Loucy (cell line): ENCODE measurements around the gene MAD1L1.

Source experiments
- H2AFZ ChIP-seq: fragments of 200-600 bp; sonication (generic); 2 replicates; pipeline ENCODE4 v1.6.0; 2016; ENCODE audit warnings: antibody characterized with exemption, mild to moderate bottlenecking, low read length, moderate library complexity
- H3F3A ChIP-seq: fragments of 200-600 bp; 2 replicates; pipeline ENCODE4 v1.6.0; 2016; ENCODE audit warnings: antibody characterized with exemption, low read depth, mild to moderate bottlenecking
- H3K27me3 ChIP-seq: fragments of 200-600 bp; sonication (generic); 2 replicates; pipeline ENCODE4 v1.6.1; 2014; ENCODE audit warnings: low read length, mild to moderate bottlenecking; ENCODE audit not compliant: insufficient read depth, poor library complexity, severe bottlenecking
- H3K36me3 ChIP-seq: fragments of 200-600 bp; sonication (generic); 2 replicates; pipeline ENCODE4 v1.6.1; 2016; ENCODE audit warnings: low read length; ENCODE audit not compliant: insufficient read depth
- H3K4me1 ChIP-seq: fragments of 200-600 bp; sonication (generic); 2 replicates; pipeline ENCODE4 v1.5.1; 2014; ENCODE audit warnings: low read length, mild to moderate bottlenecking; ENCODE audit not compliant: insufficient read depth, poor library complexity, severe bottlenecking
- H3K4me2 ChIP-seq: fragments of 200-600 bp; sonication (generic); 2 replicates; pipeline ENCODE4 v1.6.0; 2014; ENCODE audit warnings: antibody characterized with exemption, low read length, low read depth, mild to moderate bottlenecking; ENCODE audit not compliant: poor library complexity, severe bottlenecking
- H3K4me3 ChIP-seq: fragments of 200-600 bp; sonication (generic); 2 replicates; pipeline ENCODE4 v1.5.1; 2014; ENCODE audit warnings: low read length, mild to moderate bottlenecking, mixed read lengths; ENCODE audit not compliant: poor library complexity, severe bottlenecking
- H3K79me2 ChIP-seq: fragments of 200-600 bp; sonication (generic); 2 replicates; pipeline ENCODE4 v1.6.1; 2014; ENCODE audit warnings: low read length; ENCODE audit not compliant: insufficient read depth
- H3K9ac ChIP-seq: fragments of 200-600 bp; sonication (generic); 2 replicates; pipeline ENCODE4 v1.6.0; 2014; ENCODE audit warnings: mild to moderate bottlenecking, low read depth, low read length, moderate library complexity; ENCODE audit not compliant: poor library complexity, severe bottlenecking
- H3K9me2 ChIP-seq: fragments of 200-600 bp; sonication (generic); replicated peaks from 2 replicates; pipeline ENCODE4 v1.6.1; 2016; ENCODE audit warnings: low read depth, low read length, mixed read lengths
- H3K9me3 ChIP-seq: fragments of 200-600 bp; sonication (generic); 2 replicates; pipeline ENCODE4 v1.6.1; 2014; ENCODE audit warnings: mild to moderate bottlenecking, antibody characterized with exemption, low read length, low read depth; ENCODE audit not compliant: insufficient read depth
- H4K20me1 ChIP-seq: fragments of 200-600 bp; sonication (generic); 2 replicates; pipeline ENCODE4 v1.6.0; 2014; ENCODE audit warnings: antibody characterized with exemption, low read length, mild to moderate bottlenecking; ENCODE audit not compliant: insufficient read depth, poor library complexity, severe bottlenecking
- CTCF ChIP-seq: fragments of 200-600 bp; sonication (generic); conservative IDR thresholded peaks from 2 replicates; pipeline ENCODE4 v1.5.1; 2014; ENCODE audit warnings: mild to moderate bottlenecking, antibody characterized with exemption, low read length
- EZH2phosphoT487 ChIP-seq: fragments of 200-600 bp; IDR thresholded peaks from 2 replicates; pipeline ENCODE4 v1.6.1; 2018; ENCODE audit warnings: antibody characterized with exemption, mild to moderate bottlenecking, moderate library complexity, borderline replicate concordance

Gene MAD1L1

GRCh38 chr7:2001601-2002442 lies 230.9 kb downstream of the MAD1L1 start:
- no peaks in the 10 kb centered on the region for H3F3A ChIP-seq
- no peaks in the 10 kb centered on the region for H4K20me1 ChIP-seq
- H3K4me1 ChIP-seq, result no peaks in the 10 kb centered on the region
- H3K4me2 ChIP-seq, result no peak overlapping the region
- no peak overlapping the region for H3K4me3 ChIP-seq
- H3K27me3 ChIP-seq, result no peaks in the 10 kb centered on the region
- H3K79me2 ChIP-seq, result no peaks in the 10 kb centered on the region; the same call in 1 of the 2 replicates
- H3K9me2 ChIP-seq, result no peaks in the 10 kb centered on the region
- H3K36me3 ChIP-seq, result peaks cover 10% of the 10 kb centered on the region; the same call in 1 of the 2 replicates
- no peaks in the 10 kb centered on the region for H3K9me3 ChIP-seq
- no peak overlapping the region for H2AFZ ChIP-seq
- TF ChIP-seq CTCF (no peak), EZH2phosphoT487 (no peak)
- H3K9ac ChIP-seq, result no peak overlapping the region

GRCh38 chr7:2000746-2001321 lies 231.9 kb downstream of the MAD1L1 start:
- no peak for TF ChIP-seq CTCF
- TF ChIP-seq EZH2phosphoT487, result no peak
- Histone ChIP-seq H3K4me1 (no peaks in the 10 kb centered on the region), H3F3A (no peaks in the 10 kb centered on the region), H3K9me2 (no peaks in the 10 kb centered on the region), H3K4me2 (no peak overlapping the region), H3K36me3 (peaks cover 5% of the 10 kb centered on the region; the same call in 1 of the 2 replicates), H3K27me3 (no peaks in the 10 kb centered on the region), H3K9me3 (no peaks in the 10 kb centered on the region), H3K4me3 (no peak overlapping the region), H3K9ac (no peak overlapping the region), H3K79me2 (no peaks in the 10 kb centered on the region), H2AFZ (no peak overlapping the region), H4K20me1 (no peaks in the 10 kb centered on the region)

GRCh38 chr7:2000153-2000687 lies 232.5 kb downstream of the MAD1L1 start:
- Histone ChIP-seq H3K4me2 (no peak overlapping the region), H3K9ac (no peak overlapping the region)
- TF ChIP-seq EZH2phosphoT487, result no peak
- TF ChIP-seq CTCF, result no peak

More at GRCh38 chr7:2000153-2000687, 232.5 kb downstream of the MAD1L1 start:
- no peak overlapping the region for H2AFZ ChIP-seq
- no peaks in the 10 kb centered on the region for H3K79me2 ChIP-seq
- no peaks in the 10 kb centered on the region for H3F3A ChIP-seq
- H3K4me1 ChIP-seq, result no peaks in the 10 kb centered on the region
- no peaks in the 10 kb centered on the region for H3K27me3 ChIP-seq
- H3K9me3 ChIP-seq, result no peaks in the 10 kb centered on the region
- H3K36me3 ChIP-seq, result peaks cover 5% of the 10 kb centered on the region; the same call in 1 of the 2 replicates
- H4K20me1 ChIP-seq, result no peaks in the 10 kb centered on the region
- no peaks in the 10 kb centered on the region for H3K9me2 ChIP-seq
- H3K4me3 ChIP-seq, result no peak overlapping the region
